ENCODE data around the gene TRPV5.

The TRPV5 gene

DNA sequence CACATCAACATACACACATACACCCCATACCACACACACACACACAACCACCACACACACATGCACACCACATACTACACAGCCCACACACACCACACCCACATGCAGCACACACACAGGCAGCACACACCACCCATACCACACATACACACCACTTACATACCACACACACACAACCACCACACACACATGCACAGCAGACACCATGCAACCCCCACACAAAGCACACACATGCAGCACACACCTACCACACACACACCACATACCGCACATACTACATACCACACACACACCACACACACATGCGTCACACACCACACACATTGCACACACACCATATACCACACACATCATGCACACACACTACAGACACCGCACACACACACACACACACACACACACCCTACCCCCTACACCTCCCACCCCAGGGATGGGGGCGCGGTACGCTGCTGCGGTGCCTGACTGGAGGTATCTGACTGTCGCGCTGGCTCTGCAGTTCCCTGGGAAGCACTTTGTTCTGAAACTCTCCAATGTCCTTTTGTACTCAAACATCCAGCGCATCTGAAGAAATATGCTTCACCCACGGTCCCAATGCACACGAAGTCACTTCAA lies 42.6 kb downstream of the TRPV5 start:
- no peak for DNase-seq (ENCODE audit: low read depth, low spot score)

DNA sequence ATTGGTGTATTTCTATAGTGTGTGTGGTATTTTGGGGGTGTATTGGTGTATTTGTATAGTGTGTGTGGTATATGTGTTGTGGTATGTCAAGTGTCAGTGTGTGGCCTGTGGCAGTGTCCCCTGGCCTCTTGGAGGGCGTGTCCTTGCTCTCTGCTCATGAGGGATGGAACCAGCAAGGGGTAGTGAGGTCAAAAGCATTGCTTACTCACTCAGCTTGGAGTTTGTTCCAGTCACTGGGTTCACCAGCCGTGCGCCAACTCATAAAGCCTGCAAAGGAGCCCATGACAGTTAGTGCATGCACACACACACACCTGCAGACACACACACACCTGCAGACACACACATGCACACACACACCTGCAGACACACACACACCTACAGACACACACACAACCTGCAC lies 43.7 kb downstream of the TRPV5 start:
- H3K27ac ChIP-seq: no peak overlapping the region
- DNase-seq (ENCODE audit: low read depth, low spot score): no peak

More for the DNA sequence above, 42.6 kb downstream of the TRPV5 start:
- no peak overlapping the region for H3K27ac ChIP-seq

DNA sequence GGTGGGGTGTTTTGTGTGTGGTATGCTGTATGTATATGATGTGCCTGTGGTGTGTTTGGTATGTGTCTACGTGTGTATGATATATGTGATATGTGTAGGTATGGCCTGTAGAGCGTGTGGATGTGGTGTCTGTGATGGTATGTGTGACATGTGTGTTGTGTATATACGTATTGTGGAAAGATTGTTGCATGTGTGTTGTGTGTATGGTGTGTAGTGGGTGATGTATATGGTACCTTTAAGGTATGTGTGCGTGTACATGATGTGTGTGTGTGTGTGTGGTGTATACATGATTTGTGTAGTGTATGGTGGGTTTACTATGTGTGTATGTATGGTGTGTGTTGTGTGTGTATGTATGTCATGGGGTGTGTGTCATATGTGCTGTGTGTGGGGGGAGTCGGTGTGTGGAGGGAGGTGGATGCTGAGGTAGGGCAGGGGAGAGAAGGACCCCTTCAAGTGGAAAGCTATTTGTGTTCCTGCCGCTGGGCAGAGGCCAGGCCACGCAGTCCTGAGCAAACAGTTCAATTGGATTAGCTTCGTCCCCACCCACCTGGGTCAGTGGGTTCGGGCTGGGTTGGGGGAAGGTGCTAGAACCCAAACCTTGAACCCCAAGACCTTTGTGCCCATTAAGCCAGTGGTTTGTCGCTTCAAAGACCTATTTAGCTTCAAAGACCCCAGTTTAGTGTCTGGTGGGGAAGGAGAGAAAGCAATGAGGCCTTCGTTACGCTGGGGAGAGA lies 46.1 kb downstream of the TRPV5 start:
- DNase-seq (ENCODE audit: low read depth, low spot score): no peak
- no peak overlapping the region for H3K27ac ChIP-seq

DNA sequence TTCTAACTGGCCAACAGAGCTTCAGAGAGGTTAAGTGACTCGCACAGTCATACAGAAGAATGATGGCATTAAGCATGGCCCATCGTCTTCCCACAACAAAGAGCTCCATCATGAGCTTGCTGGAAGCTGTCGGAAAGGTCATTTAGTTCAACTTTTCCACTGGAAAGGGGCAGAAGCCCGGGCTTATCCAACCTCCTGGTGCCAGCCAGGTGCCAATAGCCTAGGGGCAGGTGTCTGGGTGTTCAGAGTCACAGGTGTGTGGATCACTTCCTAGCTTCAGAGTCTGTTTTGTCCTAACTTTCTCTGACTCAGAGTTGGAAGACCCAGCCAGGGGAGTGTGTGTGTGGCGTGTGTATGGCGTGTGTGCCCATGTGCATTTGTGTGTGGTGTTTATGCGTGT lies 46.7 kb downstream of the TRPV5 start:
- no peak for DNase-seq (ENCODE audit: low read depth, low spot score)
- H3K27ac ChIP-seq: no peak overlapping the region

DNA sequence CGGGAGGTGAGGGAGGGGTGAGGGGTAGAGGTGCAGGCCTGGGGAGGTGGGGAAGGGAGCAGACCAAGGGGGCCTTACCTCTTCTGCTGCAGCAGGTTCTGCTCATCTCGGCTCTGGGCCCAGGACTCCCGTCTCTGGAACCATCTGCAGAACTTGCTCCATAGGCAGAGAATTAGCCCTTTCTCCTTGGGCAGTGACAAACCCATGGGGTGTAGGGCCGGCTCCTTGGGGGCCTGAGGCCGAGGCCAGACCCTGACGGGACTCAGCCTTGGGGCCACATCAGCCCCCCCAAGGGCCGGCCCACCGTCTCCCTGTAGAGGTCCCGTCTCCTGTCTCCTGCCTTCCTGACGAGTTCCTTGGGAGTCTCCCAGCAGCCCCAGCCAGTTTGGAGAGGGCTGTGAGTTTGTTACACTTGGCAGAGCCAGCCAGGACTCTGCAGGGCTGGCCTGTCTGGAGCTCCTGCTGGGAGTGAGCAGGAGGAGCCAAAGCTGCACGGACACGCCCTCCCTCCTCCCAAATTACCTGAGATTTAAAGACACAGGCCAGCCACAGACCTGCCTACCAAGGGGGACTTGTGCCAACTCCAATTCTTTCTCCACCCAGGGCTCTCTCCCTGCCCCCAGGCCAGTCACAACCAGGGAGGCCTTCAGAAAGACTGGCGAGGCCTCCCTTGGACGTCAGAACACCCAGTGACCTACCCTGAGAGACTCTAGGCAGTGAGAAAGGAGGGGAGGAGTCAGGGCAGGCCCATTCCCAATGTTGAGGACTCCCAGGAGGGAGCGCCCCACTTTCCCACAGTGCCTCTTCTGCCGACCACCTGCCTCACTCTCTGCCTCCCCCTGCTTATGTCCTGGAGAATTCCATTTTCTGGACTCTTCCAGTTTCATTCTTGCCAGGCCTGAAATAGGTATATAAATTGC lies 48.0 kb downstream of the TRPV5 start, which contains the start of gene TRPV6:
Gene TRPV6 (minus strand): TSS at position 435 of the 920 bp plus-strand sequence.
- no peak for DNase-seq (ENCODE audit: low read depth, low spot score)
- H3K27ac ChIP-seq: no peak within 1 kb of the TSS

DNA sequence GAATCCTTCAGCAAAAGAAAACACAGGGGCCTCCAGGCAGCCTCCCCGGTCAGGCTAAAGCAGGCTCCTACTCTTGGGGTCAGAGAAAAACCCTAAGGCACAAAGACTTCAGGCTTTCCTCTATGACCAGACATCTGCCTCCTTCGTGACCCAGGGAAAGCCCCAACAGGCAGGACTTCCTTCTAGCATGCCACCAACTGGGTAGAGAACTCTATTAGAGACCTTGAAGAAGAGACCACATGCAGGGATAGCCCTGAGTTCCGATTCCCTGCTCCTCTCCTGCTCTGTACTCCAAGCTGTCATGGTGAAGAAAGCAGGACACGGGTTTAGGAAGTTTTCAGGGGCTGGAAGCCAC lies 49.3 kb downstream of the TRPV5 start:
- DNase-seq (ENCODE audit: low read depth, low spot score): no peak
- no peak overlapping the region for H3K27ac ChIP-seq

DNA sequence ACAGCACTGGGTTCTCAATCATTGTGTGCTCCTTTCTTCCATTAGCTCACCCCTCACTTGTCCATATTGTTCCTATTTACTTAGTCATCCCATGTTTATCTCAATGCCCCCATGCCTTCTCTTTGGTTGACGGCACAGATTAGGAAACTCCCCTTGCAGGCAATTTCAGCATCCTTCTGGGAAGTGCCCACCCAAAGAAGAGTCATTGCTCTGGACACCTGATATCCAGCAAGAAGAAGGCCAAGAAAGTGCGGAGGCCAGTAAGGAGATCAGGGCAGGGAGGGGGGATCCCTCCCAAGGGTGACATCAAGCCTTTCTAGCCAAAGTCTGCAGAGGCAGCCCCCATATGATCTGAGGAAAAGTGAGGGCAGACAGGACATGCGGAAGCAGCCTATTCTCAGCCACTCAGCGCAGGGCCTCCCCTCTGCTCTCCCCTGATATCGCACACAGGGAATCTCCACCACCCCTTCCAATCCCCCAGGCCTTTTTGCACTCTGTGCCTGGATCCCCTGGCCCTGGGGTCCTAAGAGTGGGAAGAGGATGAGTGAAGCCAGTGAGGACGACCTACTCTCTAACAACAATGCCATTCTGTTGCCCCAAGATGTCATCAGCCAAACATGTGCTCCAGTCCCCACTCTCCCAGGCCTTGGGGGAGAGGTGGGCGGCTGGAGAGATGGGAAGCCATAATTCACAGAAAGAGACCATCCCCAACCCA lies 49.8 kb downstream of the TRPV5 start:
- DNase-seq (ENCODE audit: low read depth, low spot score): no peak
- H3K27ac ChIP-seq: no peak overlapping the region

DNA sequence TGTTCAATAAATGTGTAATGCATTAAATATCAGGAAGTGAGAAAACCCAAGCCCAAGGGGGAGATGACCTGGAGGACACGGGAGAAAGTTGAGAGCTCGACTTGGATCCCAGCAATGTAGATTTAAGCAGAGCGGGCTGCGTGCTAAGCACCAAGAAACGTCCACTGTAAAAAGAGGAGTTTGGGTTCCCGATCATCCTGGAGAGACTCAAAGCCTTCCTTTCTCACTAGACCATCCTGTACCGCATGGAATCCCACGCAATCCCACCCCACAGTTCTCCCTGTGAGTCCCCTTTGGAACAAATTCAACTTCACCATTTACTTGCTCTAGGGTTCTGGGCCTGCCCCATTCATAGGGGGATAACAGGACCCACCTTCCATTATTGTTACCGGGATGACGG lies 50.4 kb downstream of the TRPV5 start:
- no peak for DNase-seq (ENCODE audit: low read depth, low spot score)
- H3K27ac ChIP-seq: no peak overlapping the region

DNA sequence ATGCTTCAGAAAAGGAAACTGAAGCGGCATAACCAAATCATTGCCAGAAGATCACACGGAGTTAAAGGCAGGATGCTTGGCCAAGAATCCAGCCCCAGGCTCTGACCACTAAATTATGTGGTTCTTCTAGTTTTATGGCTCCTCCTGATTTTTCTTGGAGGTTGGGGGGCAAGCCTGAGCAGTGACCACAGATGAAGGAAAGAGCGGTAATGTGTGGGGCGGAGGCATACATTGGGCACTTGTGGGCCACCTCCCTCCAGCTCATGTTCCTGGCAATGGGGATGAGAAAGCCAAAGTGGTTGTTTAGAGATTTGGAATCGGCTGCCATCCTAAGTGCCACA lies 51.2 kb downstream of the TRPV5 start:
- DNase-seq (ENCODE audit: low read depth, low spot score): no peak
- no peak overlapping the region for H3K27ac ChIP-seq

DNA sequence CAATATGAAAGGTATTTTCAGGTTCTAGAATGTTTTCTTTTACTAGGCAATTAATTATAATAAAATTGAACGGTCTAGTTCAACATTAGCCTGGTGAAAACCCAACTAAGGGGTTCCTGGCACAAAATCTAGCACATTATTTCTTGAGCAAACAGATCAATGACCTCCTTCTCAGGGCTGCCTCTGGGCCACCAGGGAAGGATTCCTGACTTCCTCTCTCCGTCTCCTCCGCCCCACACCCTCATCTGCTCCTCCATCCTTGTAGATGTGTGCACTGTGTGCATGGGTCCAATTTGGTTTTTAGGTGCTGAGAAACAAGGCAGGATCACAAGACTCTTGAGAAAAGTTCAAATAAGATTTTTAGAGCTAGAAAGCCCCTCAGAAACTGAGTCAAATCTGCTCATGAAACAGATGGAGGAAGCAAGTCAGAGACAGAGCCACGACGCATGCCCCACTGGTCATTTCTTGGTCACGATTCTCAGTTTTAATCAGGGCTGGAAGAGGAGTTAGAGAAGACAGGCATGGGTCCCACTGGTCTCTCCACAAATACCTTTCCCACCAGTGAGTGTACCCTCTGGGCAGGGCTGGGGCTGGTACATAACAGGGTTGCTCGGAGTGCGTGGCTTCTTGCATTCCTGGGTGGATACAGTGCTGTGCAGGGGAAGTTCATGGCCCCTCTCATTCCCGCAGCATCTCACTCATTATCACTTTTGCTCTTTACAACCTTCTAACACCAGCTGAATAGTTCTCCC lies 51.8 kb downstream of the TRPV5 start:
- no peak for DNase-seq (ENCODE audit: low read depth, low spot score)
- H3K27ac ChIP-seq: no peak overlapping the region

DNA sequence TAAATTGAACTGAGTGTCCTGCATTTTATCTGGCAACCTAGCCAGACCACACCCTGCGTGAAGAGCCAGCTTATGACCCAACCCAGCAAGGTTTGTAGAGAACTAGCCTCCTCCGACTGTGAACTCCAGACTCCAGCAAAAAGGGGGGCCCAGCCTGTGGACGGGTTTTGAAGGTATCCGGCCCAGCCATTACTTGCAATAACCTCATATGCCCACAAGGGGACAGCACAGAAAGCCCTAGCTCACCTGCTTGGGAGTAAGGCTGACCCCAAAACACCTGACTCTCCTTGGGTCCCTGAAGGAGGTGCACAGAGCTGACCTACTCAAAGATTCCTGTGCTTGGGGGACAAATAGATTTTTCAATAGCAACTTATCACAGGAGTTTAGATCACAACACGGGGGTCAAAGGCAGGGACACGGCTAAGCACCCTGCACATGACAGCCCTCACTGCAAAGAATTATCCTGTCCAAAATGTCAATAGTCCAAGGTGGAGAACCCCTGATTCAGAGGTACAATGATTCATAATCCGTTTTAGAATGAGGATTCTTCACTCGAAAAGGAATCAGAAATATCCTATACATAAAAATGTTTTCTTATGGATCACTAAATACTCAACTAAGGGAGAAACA lies 52.6 kb downstream of the TRPV5 start:
- no peak for DNase-seq (ENCODE audit: low read depth, low spot score)
- no peak overlapping the region for H3K27ac ChIP-seq

DNA sequence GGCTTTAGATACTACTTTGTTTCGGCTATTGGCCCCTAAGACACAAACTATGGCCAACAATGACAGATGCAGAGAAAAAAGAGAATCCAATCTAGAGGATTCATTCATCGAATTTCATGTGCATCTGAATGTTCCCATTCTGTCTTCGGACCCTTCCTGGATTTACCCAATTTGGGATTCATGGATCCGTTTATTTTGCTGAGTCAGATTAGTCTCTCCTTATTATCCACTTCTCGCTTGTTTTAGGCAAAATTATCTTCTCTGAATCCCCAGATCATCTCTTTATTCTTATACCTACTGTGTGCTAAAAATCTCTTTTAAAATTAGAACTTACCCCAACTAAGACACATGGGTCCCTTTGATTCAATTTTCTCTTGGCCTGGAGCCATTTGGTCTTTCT lies 54.5 kb downstream of the TRPV5 start:
- no peak for DNase-seq (ENCODE audit: low read depth, low spot score)
- H3K27ac ChIP-seq: no peak overlapping the region

DNA sequence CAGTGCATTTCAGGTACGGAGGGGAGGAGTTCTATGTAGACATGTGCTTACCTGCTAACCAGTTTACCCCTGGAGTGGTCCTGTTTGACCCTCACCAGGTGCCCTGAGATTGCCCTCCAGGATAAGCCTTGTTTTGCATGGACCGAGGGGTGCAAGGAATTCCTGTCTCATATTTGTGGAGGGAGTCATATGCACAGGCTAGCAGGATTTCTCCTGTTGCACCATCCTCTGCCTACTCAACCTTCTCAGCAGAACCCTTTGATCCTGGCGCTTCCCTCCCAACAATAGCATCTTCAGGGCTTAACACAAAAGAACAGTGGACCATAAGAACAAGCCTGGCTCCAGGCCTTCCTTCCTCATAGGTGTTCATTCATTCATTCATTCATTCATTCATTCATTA lies 55.2 kb downstream of the TRPV5 start:
- no peak overlapping the region for H3K27ac ChIP-seq
- no peak for DNase-seq (ENCODE audit: low read depth, low spot score)

DNA sequence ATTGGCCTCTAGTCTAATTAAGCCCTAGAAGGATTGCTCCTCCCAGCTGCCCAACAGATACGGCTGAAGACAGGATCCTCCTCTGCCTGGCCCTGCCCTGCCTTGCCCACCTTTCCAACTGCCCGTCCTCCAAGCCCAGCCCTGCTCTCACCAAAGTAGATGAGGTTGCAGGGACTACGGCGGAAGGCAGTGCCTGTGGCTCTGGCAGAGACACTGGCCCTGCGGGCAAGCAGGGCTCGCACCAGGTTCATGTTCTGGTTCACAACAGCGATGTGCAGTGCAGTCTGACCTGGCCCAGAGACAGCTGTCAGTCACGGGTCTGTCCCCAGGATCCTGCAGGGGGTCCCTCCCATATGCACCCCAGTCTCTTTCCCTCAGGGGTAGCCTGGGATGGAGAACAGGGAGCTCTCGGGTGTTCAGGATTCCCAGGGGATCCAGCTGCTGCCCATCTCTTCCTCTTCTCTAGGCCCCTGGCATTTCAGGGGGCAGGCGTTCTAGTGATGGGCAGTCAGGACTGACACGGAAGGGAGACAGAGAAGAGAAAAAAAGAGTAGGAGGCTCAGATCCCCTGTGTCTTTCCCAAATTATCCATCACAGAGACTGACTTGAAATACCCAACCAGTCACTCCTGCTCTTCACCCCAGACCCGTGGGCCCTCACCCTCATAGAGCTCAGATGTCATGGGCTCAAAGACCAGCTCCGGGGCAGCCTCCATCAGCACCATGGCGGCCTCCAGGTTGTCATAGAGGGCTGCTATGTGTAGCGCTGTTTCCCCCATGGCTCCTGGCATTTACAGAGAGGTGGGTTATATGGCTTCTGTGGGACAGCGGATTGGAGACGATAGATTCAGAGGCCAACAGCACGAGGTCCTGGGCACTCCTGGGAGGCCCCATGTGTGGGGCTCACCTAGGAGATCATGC lies 56.3 kb downstream of the TRPV5 start:
- DNase-seq (ENCODE audit: low read depth, low spot score): no peak
- no peak overlapping the region for H3K27ac ChIP-seq

DNA sequence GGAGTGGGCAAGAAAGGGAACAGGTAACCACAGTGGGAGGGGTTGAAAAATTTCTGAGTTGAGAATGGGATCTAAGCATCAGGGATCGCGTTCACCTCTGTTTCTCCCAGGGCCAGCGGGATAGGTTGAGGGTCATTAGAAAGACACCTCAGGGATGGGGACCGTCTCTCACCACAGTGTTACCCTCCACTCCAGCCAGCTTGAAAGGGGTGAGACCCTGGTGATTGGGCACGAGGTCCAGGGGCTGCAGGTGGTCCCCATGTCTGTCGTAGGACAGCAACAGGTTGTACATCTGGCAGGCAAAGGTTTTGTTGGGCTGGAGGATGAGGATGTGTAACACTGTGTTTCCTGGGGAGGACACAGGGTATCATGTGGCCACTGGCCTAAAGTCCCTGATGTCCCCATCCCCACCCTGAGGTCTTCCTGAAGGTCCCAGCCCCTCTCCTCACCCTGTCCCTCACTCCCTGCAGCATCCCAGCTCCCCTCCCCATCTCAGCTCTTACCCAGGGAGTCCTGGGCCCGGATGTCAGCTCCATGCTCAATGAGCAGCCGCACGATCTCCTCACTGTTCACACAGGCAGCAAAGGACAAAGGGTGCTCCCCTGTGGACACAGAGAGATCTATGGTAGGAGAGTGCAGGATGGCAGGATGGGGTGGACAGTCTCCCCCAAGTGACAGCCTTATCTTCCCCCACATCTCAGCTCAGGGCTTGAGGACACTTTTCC lies 57.1 kb downstream of the TRPV5 start:
- no peak for DNase-seq (ENCODE audit: low read depth, low spot score)
- no peak overlapping the region for H3K27ac ChIP-seq

DNA sequence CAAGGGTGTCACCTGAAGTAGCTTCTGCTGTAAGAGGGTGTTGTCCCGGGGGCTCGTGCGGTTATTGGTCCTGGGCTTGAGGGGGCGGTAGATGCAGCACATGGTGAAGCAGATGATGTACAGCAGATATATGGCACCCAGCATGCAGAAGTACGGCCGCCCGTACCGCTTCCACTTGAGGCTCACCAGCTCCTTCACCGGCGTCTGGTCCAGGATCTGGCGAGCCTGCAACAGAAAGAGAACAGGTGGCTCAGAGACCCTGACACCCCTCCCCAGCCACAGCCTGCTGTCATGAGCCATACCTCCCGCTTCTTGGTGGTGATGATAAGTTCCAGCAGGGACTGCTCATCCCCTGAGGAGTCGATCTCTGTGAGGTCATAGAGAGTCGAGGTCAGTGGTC lies 58.1 kb downstream of the TRPV5 start:
- H3K27ac ChIP-seq: no peak overlapping the region
- DNase-seq (ENCODE audit: low read depth, low spot score): no peak

DNA sequence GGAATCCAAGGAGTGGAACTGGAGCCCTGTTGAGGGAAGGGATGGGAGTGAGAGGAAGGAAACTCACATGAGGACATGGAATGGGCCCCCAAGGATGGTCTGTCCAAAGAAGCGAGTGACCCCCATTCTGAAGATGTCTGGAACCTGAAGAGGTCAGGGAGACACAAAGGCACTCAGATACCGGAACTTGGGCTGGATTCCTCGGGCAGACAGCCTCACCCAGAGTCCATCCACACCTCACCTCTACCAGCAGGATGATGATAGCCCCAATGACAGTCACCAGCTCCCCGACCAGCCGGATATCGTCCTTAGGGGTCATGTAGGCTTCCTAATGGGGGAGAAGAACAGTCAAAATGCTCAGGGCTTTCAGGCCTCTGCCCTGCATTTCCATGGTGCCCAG lies 58.7 kb downstream of the TRPV5 start:
- no peak overlapping the region for H3K27ac ChIP-seq

DNA sequence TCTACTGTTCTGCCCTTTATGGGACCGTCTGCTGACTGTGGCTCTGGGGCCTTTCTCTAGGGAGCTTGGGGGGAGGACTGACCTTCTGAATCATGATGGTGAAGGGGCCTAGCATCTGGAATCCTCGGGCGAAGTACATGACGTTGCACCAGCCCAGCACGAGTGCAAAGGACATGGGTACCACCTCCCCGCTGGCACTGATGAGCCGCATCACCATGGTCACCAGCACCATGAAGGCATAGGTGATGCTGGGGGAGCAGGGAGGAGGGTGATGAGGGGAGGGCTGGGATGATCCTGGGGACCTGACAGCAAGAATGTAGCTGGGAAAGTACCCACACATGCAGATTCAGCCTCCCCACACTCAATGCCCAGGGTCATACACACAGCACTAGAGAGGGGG lies 59.1 kb downstream of the TRPV5 start:
- DNase-seq (ENCODE audit: low read depth, low spot score): no peak

More for the DNA sequence above, 58.7 kb downstream of the TRPV5 start:
- no peak for DNase-seq (ENCODE audit: low read depth, low spot score)

More for the DNA sequence above, 59.1 kb downstream of the TRPV5 start:
- no peak overlapping the region for H3K27ac ChIP-seq
